ENCODE data around the gene RPP38. TPM values are rescaled to one million over a fixed set of nuclear protein-coding genes. Genes with fewer than 3 reads are reported as not detected.

The RPP38 gene
- polyA plus RNA-seq, 1 donor: 15.3 TPM

Other genes with a start within 250 kb of the RPP38 start
- gene SUV39H2, start 218.5 kb upstream of the RPP38 start, polyA plus RNA-seq (ENCODE audit: insufficient read length): 8.7 TPM
- gene DCLRE1C, start 143.3 kb upstream of the RPP38 start, polyA plus RNA-seq (ENCODE audit: insufficient read length): 8.3 TPM
- gene MEIG1, start 138.0 kb upstream of the RPP38 start, polyA plus RNA-seq (ENCODE audit: insufficient read length): 0.39 TPM
- not detected for gene OLAH, start 53.4 kb upstream of the RPP38 start, polyA plus RNA-seq (ENCODE audit: insufficient read length)
- gene ACBD7, start 8.6 kb upstream of the RPP38 start, polyA plus RNA-seq (ENCODE audit: insufficient read length): 0.59 TPM
- gene NMT2, start 71.3 kb downstream of the RPP38 start, polyA plus RNA-seq (ENCODE audit: insufficient read length): 15.9 TPM